HCT116 (cell line): Measurements from ENCODE around the gene BOC.

ENCODE experiments used
- CEBPB ChIP-seq: IDR thresholded peaks from 2 replicates; pipeline ENCODE4 v1.6.1; 2012; ENCODE audit warnings: low read depth
- EZH2 ChIP-seq: fragments of 200-600 bp; sonication (generic); IDR thresholded peaks from 2 replicates; pipeline ENCODE4 v1.6.1; 2017; ENCODE audit warnings: antibody characterized with exemption, mixed run types
- EZH2phosphoT487 ChIP-seq: fragments of 200-600 bp; IDR thresholded peaks from 2 replicates; pipeline ENCODE4 v1.6.1; 2018; ENCODE audit warnings: antibody characterized with exemption, borderline replicate concordance
- MAX ChIP-seq: IDR thresholded peaks from 2 replicates; pipeline ENCODE4 v1.6.1; 2012
- POLR2A ChIP-seq: IDR thresholded peaks from 2 replicates; pipeline ENCODE4 v1.7.0; 2011; ENCODE audit warnings: borderline replicate concordance; ENCODE audit not compliant: insufficient read depth, insufficient read length; ENCODE audit errors: extremely low read depth
- POLR2AphosphoS5 ChIP-seq: IDR thresholded peaks from 2 replicates; pipeline ENCODE4 v1.6.1; 2011; ENCODE audit warnings: mild to moderate bottlenecking, low read depth, low read length, moderate library complexity
- RAD21 ChIP-seq: IDR thresholded peaks from 2 replicates; pipeline ENCODE4 v1.6.1; 2012; ENCODE audit warnings: low read depth, mild to moderate bottlenecking
- SIN3A ChIP-seq: IDR thresholded peaks from 2 replicates; pipeline ENCODE4 v1.6.1; 2012; ENCODE audit warnings: low read depth
- YY1 ChIP-seq: IDR thresholded peaks from 2 replicates; pipeline ENCODE4 v1.6.1; 2011; ENCODE audit warnings: low read length, low read depth, moderate library complexity, mild to moderate bottlenecking; ENCODE audit not compliant: insufficient replicate concordance; ENCODE audit errors: extremely low read depth
- ZFX ChIP-seq: fragments of 450-650 bp; IDR thresholded peaks from 2 replicates; pipeline ENCODE4 v1.6.1; 2017
- ZNF274 ChIP-seq: fragments of 200-500 bp; sonication (Bioruptor generic); IDR thresholded peaks from 2 replicates; pipeline ENCODE4 v1.6.1; 2014; ENCODE audit warnings: mild to moderate bottlenecking, low read depth, low read length, inconsistent platforms
- TF ChIP-seq, protein P1 (sequence below), 3 experiments: fragments of 200-600 bp in 1 of 3; sonication (generic) in 1 of 3; IDR thresholded peaks in 2 of 3; conservative IDR thresholded peaks in 1 of 3; 2 replicates each; pipeline ENCODE4 v1.5.1; 2012 to 2017; ENCODE audit warnings: low read depth in 2 of 3, low read length in 2 of 3, antibody characterized with exemption in 1 of 3, borderline replicate concordance in 1 of 3, control low read depth in 1 of 3, mild to moderate bottlenecking in 1 of 3, mixed read lengths in 1 of 3, mixed run types in 1 of 3, moderate library complexity in 1 of 3; ENCODE audit not compliant: insufficient read depth in 1 of 3
- TF ChIP-seq, protein P2 (sequence below): IDR thresholded peaks from 2 replicates; pipeline ENCODE4 v1.6.1; 2011; ENCODE audit warnings: mild to moderate bottlenecking, low read length, moderate library complexity; ENCODE audit not compliant: insufficient replicate concordance; ENCODE audit errors: extremely low read depth

GRCh38 chr3:113174304-113174703 is 37.1 kb upstream of the BOC start:
- TF ChIP-seq, protein P1, sequence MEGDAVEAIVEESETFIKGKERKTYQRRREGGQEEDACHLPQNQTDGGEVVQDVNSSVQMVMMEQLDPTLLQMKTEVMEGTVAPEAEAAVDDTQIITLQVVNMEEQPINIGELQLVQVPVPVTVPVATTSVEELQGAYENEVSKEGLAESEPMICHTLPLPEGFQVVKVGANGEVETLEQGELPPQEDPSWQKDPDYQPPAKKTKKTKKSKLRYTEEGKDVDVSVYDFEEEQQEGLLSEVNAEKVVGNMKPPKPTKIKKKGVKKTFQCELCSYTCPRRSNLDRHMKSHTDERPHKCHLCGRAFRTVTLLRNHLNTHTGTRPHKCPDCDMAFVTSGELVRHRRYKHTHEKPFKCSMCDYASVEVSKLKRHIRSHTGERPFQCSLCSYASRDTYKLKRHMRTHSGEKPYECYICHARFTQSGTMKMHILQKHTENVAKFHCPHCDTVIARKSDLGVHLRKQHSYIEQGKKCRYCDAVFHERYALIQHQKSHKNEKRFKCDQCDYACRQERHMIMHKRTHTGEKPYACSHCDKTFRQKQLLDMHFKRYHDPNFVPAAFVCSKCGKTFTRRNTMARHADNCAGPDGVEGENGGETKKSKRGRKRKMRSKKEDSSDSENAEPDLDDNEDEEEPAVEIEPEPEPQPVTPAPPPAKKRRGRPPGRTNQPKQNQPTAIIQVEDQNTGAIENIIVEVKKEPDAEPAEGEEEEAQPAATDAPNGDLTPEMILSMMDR (IDR thresholded peaks at IDR 0.05 in 2 of 3, conservative IDR thresholded peaks at IDR 0.05 in 1 of 3; ENCODE audit: borderline replicate concordance in 1 of 3, insufficient read depth in 1 of 3, low read depth in 2 of 3, low read length in 2 of 3), result no peak
- TF ChIP-seq POLR2AphosphoS5 (no peak), POLR2A (no peak), MAX (no peak), YY1 (no peak), ZFX (no peak), CEBPB (no peak), ZNF274 (no peak), EZH2phosphoT487 (no peak), EZH2 (no peak), SIN3A (no peak), RAD21 (no peak)
- TF ChIP-seq, protein P2, sequence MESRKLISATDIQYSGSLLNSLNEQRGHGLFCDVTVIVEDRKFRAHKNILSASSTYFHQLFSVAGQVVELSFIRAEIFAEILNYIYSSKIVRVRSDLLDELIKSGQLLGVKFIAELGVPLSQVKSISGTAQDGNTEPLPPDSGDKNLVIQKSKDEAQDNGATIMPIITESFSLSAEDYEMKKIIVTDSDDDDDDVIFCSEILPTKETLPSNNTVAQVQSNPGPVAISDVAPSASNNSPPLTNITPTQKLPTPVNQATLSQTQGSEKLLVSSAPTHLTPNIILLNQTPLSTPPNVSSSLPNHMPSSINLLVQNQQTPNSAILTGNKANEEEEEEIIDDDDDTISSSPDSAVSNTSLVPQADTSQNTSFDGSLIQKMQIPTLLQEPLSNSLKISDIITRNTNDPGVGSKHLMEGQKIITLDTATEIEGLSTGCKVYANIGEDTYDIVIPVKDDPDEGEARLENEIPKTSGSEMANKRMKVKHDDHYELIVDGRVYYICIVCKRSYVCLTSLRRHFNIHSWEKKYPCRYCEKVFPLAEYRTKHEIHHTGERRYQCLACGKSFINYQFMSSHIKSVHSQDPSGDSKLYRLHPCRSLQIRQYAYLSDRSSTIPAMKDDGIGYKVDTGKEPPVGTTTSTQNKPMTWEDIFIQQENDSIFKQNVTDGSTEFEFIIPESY, result no peak
